ENCODE measurements around the gene OR10G3.

GRCh38 chr14:21533294-21533693 is 46.6 kb downstream of the OR10G3 start:
- TF ChIP-seq CTCF (IDR thresholded peaks at IDR 0.05): no peak
- TF ChIP-seq REST (IDR thresholded peaks at IDR 0.05; ENCODE audit: insufficient read depth in 1 of 2, low read depth in 2 of 2, low read length in 1 of 2): no peak
- TF ChIP-seq SIN3A (IDR thresholded peaks at IDR 0.05; ENCODE audit: borderline replicate concordance, insufficient read depth, low read depth, low read length): no peak
- TF ChIP-seq POLR2AphosphoS5 (IDR thresholded peaks at IDR 0.05; ENCODE audit: low read depth, low read length): no peak
- no peak for TF ChIP-seq TCF7L2 (IDR thresholded peaks at IDR 0.05; ENCODE audit: low read depth, low read length)

Data from Panc1 (cell line).